ENCODE data around the gene PARD3B. TPM values are rescaled to one million over a fixed set of nuclear protein-coding genes. Genes with fewer than 3 reads are reported as not detected.

Gene PARD3B
- total and polyA plus RNA-seq, 2 experiments from 2014 or later = 3.5 to 4.4 TPM

DNA sequence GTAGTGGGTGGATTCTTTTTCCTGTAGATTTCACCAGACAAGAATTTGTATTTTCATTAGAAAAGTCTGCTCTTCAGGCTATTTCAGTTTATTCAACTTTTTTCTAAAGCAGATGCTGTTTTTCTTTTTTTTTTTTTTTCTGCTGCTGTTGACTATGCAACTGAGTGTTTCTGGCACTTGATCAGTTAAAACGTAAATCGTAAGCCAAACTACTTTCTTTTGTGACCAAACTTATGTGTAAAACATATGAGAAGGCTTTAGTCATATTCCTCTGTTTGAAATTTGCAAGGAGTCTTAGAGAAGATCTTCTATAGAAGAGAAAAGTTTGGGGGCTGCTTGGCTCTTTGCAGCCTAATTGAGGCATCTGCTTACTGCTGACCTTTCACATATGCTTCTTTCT, 170.1 kb downstream of the PARD3B start (continued):
- TF ChIP-seq ZNF462 (CRISPR knock-in tag; IDR thresholded peaks at IDR 0.05) = no peak
- no peak for TF ChIP-seq NANOG (IDR thresholded peaks at IDR 0.05; ENCODE audit: borderline replicate concordance)

- no peak overlapping the region for H3K27ac ChIP-seq (ENCODE audit: low read depth)
- no peaks in the 10 kb centered on the region for H3K4me1 Mint-ChIP-seq
- no peaks in the 10 kb centered on the region for H3K79me2 ChIP-seq (replicated peaks; ENCODE audit: insufficient read depth)
- TF ChIP-seq ZNF331 (CRISPR knock-in tag; IDR thresholded peaks at IDR 0.05; ENCODE audit: low read depth) (no peak), NANOG (IDR thresholded peaks at IDR 0.05; ENCODE audit: borderline replicate concordance) (no peak), POLR2AphosphoS5 (IDR thresholded peaks at IDR 0.05; ENCODE audit: low read depth) (no peak), ZNF114 (CRISPR knock-in tag; IDR thresholded peaks at IDR 0.05) (no peak), CREB1 (CRISPR knock-in tag; IDR thresholded peaks at IDR 0.05; ENCODE audit: low read depth) (no peak), ETS1 (IDR thresholded peaks at IDR 0.05) (no peak), STAT1 (IDR thresholded peaks at IDR 0.05; ENCODE audit: unreplicated experiment) (no peak), EZH2 (IDR thresholded peaks at IDR 0.05; ENCODE audit: low read depth, unreplicated experiment) (no peak), JUNB (IDR thresholded peaks at IDR 0.05; ENCODE audit: unreplicated experiment) (no peak)
- TF ChIP-seq, protein P1, sequence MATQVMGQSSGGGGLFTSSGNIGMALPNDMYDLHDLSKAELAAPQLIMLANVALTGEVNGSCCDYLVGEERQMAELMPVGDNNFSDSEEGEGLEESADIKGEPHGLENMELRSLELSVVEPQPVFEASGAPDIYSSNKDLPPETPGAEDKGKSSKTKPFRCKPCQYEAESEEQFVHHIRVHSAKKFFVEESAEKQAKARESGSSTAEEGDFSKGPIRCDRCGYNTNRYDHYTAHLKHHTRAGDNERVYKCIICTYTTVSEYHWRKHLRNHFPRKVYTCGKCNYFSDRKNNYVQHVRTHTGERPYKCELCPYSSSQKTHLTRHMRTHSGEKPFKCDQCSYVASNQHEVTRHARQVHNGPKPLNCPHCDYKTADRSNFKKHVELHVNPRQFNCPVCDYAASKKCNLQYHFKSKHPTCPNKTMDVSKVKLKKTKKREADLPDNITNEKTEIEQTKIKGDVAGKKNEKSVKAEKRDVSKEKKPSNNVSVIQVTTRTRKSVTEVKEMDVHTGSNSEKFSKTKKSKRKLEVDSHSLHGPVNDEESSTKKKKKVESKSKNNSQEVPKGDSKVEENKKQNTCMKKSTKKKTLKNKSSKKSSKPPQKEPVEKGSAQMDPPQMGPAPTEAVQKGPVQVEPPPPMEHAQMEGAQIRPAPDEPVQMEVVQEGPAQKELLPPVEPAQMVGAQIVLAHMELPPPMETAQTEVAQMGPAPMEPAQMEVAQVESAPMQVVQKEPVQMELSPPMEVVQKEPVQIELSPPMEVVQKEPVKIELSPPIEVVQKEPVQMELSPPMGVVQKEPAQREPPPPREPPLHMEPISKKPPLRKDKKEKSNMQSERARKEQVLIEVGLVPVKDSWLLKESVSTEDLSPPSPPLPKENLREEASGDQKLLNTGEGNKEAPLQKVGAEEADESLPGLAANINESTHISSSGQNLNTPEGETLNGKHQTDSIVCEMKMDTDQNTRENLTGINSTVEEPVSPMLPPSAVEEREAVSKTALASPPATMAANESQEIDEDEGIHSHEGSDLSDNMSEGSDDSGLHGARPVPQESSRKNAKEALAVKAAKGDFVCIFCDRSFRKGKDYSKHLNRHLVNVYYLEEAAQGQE (IDR thresholded peaks at IDR 0.05; ENCODE audit: unreplicated experiment) = no peak
- TF ChIP-seq, protein P2, sequence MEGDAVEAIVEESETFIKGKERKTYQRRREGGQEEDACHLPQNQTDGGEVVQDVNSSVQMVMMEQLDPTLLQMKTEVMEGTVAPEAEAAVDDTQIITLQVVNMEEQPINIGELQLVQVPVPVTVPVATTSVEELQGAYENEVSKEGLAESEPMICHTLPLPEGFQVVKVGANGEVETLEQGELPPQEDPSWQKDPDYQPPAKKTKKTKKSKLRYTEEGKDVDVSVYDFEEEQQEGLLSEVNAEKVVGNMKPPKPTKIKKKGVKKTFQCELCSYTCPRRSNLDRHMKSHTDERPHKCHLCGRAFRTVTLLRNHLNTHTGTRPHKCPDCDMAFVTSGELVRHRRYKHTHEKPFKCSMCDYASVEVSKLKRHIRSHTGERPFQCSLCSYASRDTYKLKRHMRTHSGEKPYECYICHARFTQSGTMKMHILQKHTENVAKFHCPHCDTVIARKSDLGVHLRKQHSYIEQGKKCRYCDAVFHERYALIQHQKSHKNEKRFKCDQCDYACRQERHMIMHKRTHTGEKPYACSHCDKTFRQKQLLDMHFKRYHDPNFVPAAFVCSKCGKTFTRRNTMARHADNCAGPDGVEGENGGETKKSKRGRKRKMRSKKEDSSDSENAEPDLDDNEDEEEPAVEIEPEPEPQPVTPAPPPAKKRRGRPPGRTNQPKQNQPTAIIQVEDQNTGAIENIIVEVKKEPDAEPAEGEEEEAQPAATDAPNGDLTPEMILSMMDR (conservative IDR thresholded peaks at IDR 0.05; ENCODE audit: low read depth in 2 of 2) = no peak
- H3K27ac Mint-ChIP-seq = no peak overlapping the region
- H3K27me3 ChIP-seq (ENCODE audit: insufficient read depth) = no peaks in the 10 kb centered on the region
- no peak overlapping the region for H3K4me2 ChIP-seq
- no peaks in the 10 kb centered on the region for H3F3A ChIP-seq (replicated peaks; ENCODE audit: low read depth)
- H3K36me3 Mint-ChIP-seq (ENCODE audit: low read depth) = no peaks in the 10 kb centered on the region
- H3K27me3 Mint-ChIP-seq (ENCODE audit: insufficient read depth, low read depth, poor library complexity) = peaks cover 1% of the 10 kb centered on the region
- H3K36me3 ChIP-seq (ENCODE audit: insufficient read depth) = no peaks in the 10 kb centered on the region
- ATAC-seq = no peak
- no peak overlapping the region for H3K4me3 Mint-ChIP-seq
- no peak overlapping the region for H2AFZ ChIP-seq
- no peaks in the 10 kb centered on the region for H3K4me1 ChIP-seq (ENCODE audit: insufficient read depth)
- no peaks in the 10 kb centered on the region for H4K20me1 ChIP-seq (replicated peaks; ENCODE audit: insufficient read depth)
- DNase-seq (ENCODE audit: low spot score) = no peak
- H3K9me2 ChIP-seq (ENCODE audit: insufficient read depth) = no peaks in the 10 kb centered on the region; the same call in 1 of the 2 replicates
- H3K4me3 ChIP-seq = no peak overlapping the region
- no peaks in the 10 kb centered on the region for H3K9me3 Mint-ChIP-seq
Observed at GRCh38 chr2:204717591-204717990, 172.3 kb downstream of the PARD3B start.
